IMR-90 (cell line): Measurements from ENCODE around the gene PALLD.

Experiments used
- BHLHE40 ChIP-seq: fragments of 150-350 bp; IDR thresholded peaks from 2 replicates; pipeline ENCODE4 v1.6.1; 2016; ENCODE audit warnings: mild to moderate bottlenecking, low read depth, low read length
- CEBPB ChIP-seq: IDR thresholded peaks from 2 replicates; pipeline ENCODE4 v1.6.1; 2012; ENCODE audit warnings: low read depth, low read length, improper control_type of control experiment
- CHD1 ChIP-seq: IDR thresholded peaks from 2 replicates; pipeline ENCODE4 v1.6.1; 2012; ENCODE audit warnings: low read depth, low read length, improper control_type of control experiment
- CTCF ChIP-seq: conservative IDR thresholded peaks from 2 replicates; pipeline ENCODE4 v1.5.1; 2012; ENCODE audit warnings: mild to moderate bottlenecking, low read depth, low read length, improper control_type of control experiment
- MAFK ChIP-seq: IDR thresholded peaks from 2 replicates; pipeline ENCODE4 v1.6.1; 2012; ENCODE audit warnings: low read depth, low read length, improper control_type of control experiment
- MAZ ChIP-seq: IDR thresholded peaks from 2 replicates; pipeline ENCODE4 v1.6.1; 2012; ENCODE audit warnings: low read depth, mild to moderate bottlenecking, low read length, improper control_type of control experiment, moderate library complexity, borderline replicate concordance
- POLR2A ChIP-seq: IDR thresholded peaks from 2 replicates; pipeline ENCODE4 v1.6.1; 2012; ENCODE audit warnings: mild to moderate bottlenecking, low read depth, low read length
- RAD21 ChIP-seq: IDR thresholded peaks from 2 replicates; pipeline ENCODE4 v1.6.1; 2012; ENCODE audit warnings: low read length, improper control_type of control experiment
- RFX5 ChIP-seq: IDR thresholded peaks from 2 replicates; pipeline ENCODE4 v1.8.0; 2012; ENCODE audit warnings: low read depth, mild to moderate bottlenecking, low read length, moderate library complexity
- TF ChIP-seq, protein P1 (sequence below): fragments of 150-350 bp; IDR thresholded peaks from 2 replicates; pipeline ENCODE4 v1.6.1; 2017; ENCODE audit warnings: mild to moderate bottlenecking, antibody characterized with exemption, low read length, low read depth

DNA sequence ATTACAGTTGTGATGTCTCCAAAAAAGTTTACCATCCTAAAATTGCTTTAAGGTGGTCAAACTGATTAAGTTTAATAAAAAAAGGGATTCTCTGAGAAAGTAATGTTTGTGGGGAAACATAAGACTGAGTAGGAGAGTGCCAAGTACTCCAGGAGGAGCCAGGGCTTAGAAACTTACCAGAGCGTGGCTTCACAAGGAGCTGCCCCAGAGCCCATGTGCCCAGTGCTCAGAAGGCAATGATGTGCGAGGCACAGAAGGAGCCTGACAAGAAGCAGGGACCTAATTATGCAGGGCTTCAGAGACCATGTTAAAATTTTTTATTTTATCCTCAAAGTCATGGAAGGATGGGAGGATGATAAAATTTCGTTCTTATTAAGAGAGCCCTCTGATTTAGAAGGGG is 204.2 kb downstream of the PALLD start:
- no peak for TF ChIP-seq CTCF
- TF ChIP-seq MAZ = no peak
- TF ChIP-seq POLR2A = no peak
- TF ChIP-seq CEBPB = no peak
- TF ChIP-seq RAD21 = no peak
- no peak for TF ChIP-seq BHLHE40
- no peak for TF ChIP-seq RFX5
- no peak for TF ChIP-seq CHD1
- TF ChIP-seq, protein P1, sequence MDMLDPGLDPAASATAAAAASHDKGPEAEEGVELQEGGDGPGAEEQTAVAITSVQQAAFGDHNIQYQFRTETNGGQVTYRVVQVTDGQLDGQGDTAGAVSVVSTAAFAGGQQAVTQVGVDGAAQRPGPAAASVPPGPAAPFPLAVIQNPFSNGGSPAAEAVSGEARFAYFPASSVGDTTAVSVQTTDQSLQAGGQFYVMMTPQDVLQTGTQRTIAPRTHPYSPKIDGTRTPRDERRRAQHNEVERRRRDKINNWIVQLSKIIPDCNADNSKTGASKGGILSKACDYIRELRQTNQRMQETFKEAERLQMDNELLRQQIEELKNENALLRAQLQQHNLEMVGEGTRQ = no peak
- TF ChIP-seq MAFK = no peak
